ENCODE data around the gene ACOT11. TPM values are rescaled to one million over a fixed set of nuclear protein-coding genes. Genes with fewer than 3 reads are reported as not detected.

Gene ACOT11
- polyA plus RNA-seq, 1 of the 3 experiments (the other 2 are of a cell fraction): 6.9 TPM

- TF ChIP-seq USF2 (IDR thresholded peaks at IDR 0.05; ENCODE audit: borderline replicate concordance, low read depth, low read length) (no peak), NFIC (IDR thresholded peaks at IDR 0.05; ENCODE audit: borderline replicate concordance) (no peak)
- H3K4me1 ChIP-seq (ENCODE audit: control insufficient read depth in 1 of 2, insufficient read depth in 2 of 2, low read depth in 1 of 2, low read length in 1 of 2): peaks cover 14 to 27% of the 10 kb centered on the region in 2 experiments; a peak in 2 of 4 replicates
- H4K20me1 ChIP-seq (ENCODE audit: insufficient read depth): no peaks in the 10 kb centered on the region
- no peaks in the 10 kb centered on the region for H3K79me2 ChIP-seq (ENCODE audit: insufficient read depth)
- H3K27ac ChIP-seq (ENCODE audit: low read depth in 2 of 2, low read length in 1 of 2): no peak overlapping the region
- DNase-seq: no peak
- WGBS (ENCODE audit: low lambda C conversion rate): 100% methylated on average over 3 of the region's 3 CpGs
- no peak overlapping the region for H2AFZ ChIP-seq (ENCODE audit: low read depth)
- H3K9ac ChIP-seq: no peak overlapping the region
- ChIA-PET CTCF (no interaction called here), POLR2A (no interaction called here)
- no peaks in the 10 kb centered on the region for H3K36me3 ChIP-seq (replicated peaks in 1 of 2; ENCODE audit: control insufficient read depth in 1 of 2, insufficient read depth in 2 of 2, low read length in 1 of 2)
- no peak overlapping the region for H3K4me2 ChIP-seq
- H3K9me2 ChIP-seq: no peaks in the 10 kb centered on the region
- H3K27me3 ChIP-seq (ENCODE audit: insufficient read depth): no peaks in the 10 kb centered on the region
- no peaks in the 10 kb centered on the region for H3K9me3 ChIP-seq
- H3K4me3 ChIP-seq (ENCODE audit: low read depth in 2 of 2, low read length in 1 of 2): no peak overlapping the region
- no peaks in the 10 kb centered on the region for H3F3A ChIP-seq (replicated peaks; ENCODE audit: insufficient read depth)
Observed at GRCh38 chr1:54575161-54575560, 27.1 kb downstream of the ACOT11 start.

GRCh38 chr1:54575605-54576290 lies 27.7 kb downstream of the ACOT11 start:
- Histone ChIP-seq H3K9me3 (no peaks in the 10 kb centered on the region), H2AFZ (ENCODE audit: low read depth) (no peak overlapping the region), H3K36me3 (replicated peaks in 1 of 2; ENCODE audit: control insufficient read depth in 1 of 2, insufficient read depth in 2 of 2, low read length in 1 of 2) (no peaks in the 10 kb centered on the region), H3K27me3 (ENCODE audit: insufficient read depth) (no peaks in the 10 kb centered on the region), H3K4me3 (ENCODE audit: low read depth in 2 of 2, low read length in 1 of 2) (no peak overlapping the region), H3K9me2 (no peaks in the 10 kb centered on the region), H3K27ac (ENCODE audit: low read depth in 2 of 2, low read length in 1 of 2) (no peak overlapping the region), H3K4me2 (no peak overlapping the region), H3K9ac (no peak overlapping the region), H3K4me1 (ENCODE audit: control insufficient read depth in 1 of 2, insufficient read depth in 2 of 2, low read depth in 1 of 2, low read length in 1 of 2) (peaks cover 14 to 29% of the 10 kb centered on the region in 2 experiments; a peak in 2 of 4 replicates), H4K20me1 (ENCODE audit: insufficient read depth) (no peaks in the 10 kb centered on the region), H3F3A (replicated peaks; ENCODE audit: insufficient read depth) (no peaks in the 10 kb centered on the region), H3K79me2 (ENCODE audit: insufficient read depth) (no peaks in the 10 kb centered on the region)
- no peak for DNase-seq
- WGBS (ENCODE audit: low lambda C conversion rate): 94% methylated on average over 8 of the region's 8 CpGs
- ChIA-PET POLR2A (no interaction called here), CTCF (no interaction called here)
- no peak for TF ChIP-seq CHD2 (IDR thresholded peaks at IDR 0.05; ENCODE audit: low read length, partially characterized antibody)
- no peak for TF ChIP-seq RXRA (IDR thresholded peaks at IDR 0.05; ENCODE audit: borderline replicate concordance, low read depth)
- TF ChIP-seq SIN3A (IDR thresholded peaks at IDR 0.05; ENCODE audit: borderline replicate concordance, low read depth, low read length): no peak
- no peak for TF ChIP-seq TAF1 (IDR thresholded peaks at IDR 0.05; ENCODE audit: borderline replicate concordance, low read depth, low read length)
- TF ChIP-seq SMC3 (IDR thresholded peaks at IDR 0.05; ENCODE audit: low read depth, low read length): no peak
- no peak for TF ChIP-seq NFIC (IDR thresholded peaks at IDR 0.05; ENCODE audit: borderline replicate concordance)
- no peak for TF ChIP-seq RFX5 (IDR thresholded peaks at IDR 0.05; ENCODE audit: low read length)
- TF ChIP-seq ELF1 (IDR thresholded peaks at IDR 0.05): no peak
- no peak for TF ChIP-seq FOXM1 (IDR thresholded peaks at IDR 0.05; ENCODE audit: low read depth)
- no peak for TF ChIP-seq MAX (IDR thresholded peaks at IDR 0.05; ENCODE audit: low read depth)
